Measurements from ENCODE around the gene SCN11A.
A peak's percentile ranks its signal among the peaks of the same experiment; 100 is the strongest.
"Not testable (repeated sequence)": the region's sequence is repeated elsewhere in the genome, so short reads cannot be mapped to it uniquely, and the experiment has no call there.

SCN11A gene

GRCh38 chr3:39065197-39065596, 13.5 kb upstream of the SCN11A start:
- DNase-seq (ENCODE audit: low spot score), result peak; percentile 59

GRCh38 chr3:39064646-39065045, 12.9 kb upstream of the SCN11A start:
- DNase-seq (ENCODE audit: low spot score), result peak; percentile 78

- no peak for DNase-seq (ENCODE audit: low spot score)
Measured at GRCh38 chr3:39063143-39063542, 11.4 kb upstream of the SCN11A start.

GRCh38 chr3:39062180-39062579, 10.4 kb upstream of the SCN11A start:
- DNase-seq (ENCODE audit: low spot score), result no peak

GRCh38 chr3:39061228-39061627, 9.5 kb upstream of the SCN11A start:
- not testable (repeated sequence) for DNase-seq (ENCODE audit: low spot score)

GRCh38 chr3:39056151-39056550, 4.4 kb upstream of the SCN11A start:
- DNase-seq (ENCODE audit: low spot score), result no peak

GRCh38 chr3:39053696-39054095, 2.0 kb upstream of the SCN11A start:
- DNase-seq (ENCODE audit: low spot score), result no peak

- DNase-seq (ENCODE audit: low spot score), result no peak
Measured at GRCh38 chr3:39052583-39052982, 839 bp upstream of the SCN11A start.

- DNase-seq (ENCODE audit: low spot score), result no peak
Measured at GRCh38 chr3:39050029-39050428, 1.7 kb downstream of the SCN11A start.

- peak; percentile 64 for DNase-seq (ENCODE audit: low spot score)
Measured at GRCh38 chr3:39038165-39038564, 13.6 kb downstream of the SCN11A start.

- no peak for DNase-seq (ENCODE audit: low spot score)
Measured at GRCh38 chr3:39029556-39029955, 22.2 kb downstream of the SCN11A start.

- DNase-seq (ENCODE audit: low spot score), result no peak
Measured at GRCh38 chr3:39028546-39028945, 23.2 kb downstream of the SCN11A start.

- DNase-seq (ENCODE audit: low spot score), result no peak
Measured at GRCh38 chr3:39025222-39025970, 26.3 kb downstream of the SCN11A start.

GRCh38 chr3:39024497-39024896, 27.2 kb downstream of the SCN11A start:
- no peak for DNase-seq (ENCODE audit: low spot score)

- DNase-seq (ENCODE audit: low spot score), result no peak
Measured at GRCh38 chr3:39022286-39022630, 29.5 kb downstream of the SCN11A start.

- no peak for DNase-seq (ENCODE audit: low spot score)
Measured at GRCh38 chr3:39021465-39022285, 30.1 kb downstream of the SCN11A start.

GRCh38 chr3:39021029-39021428, 30.7 kb downstream of the SCN11A start:
- peak; percentile 20 for DNase-seq (ENCODE audit: low spot score)

GRCh38 chr3:39019299-39019698, 32.4 kb downstream of the SCN11A start:
- DNase-seq (ENCODE audit: low spot score), result no peak

GRCh38 chr3:39015418-39015817, 36.3 kb downstream of the SCN11A start:
- DNase-seq (ENCODE audit: low spot score), result no peak

- DNase-seq (ENCODE audit: low spot score), result peak; percentile 1
Measured at GRCh38 chr3:39013921-39014509, 37.7 kb downstream of the SCN11A start.

- peak; percentile 6 for DNase-seq (ENCODE audit: low spot score)
Measured at GRCh38 chr3:39013289-39013688, 38.5 kb downstream of the SCN11A start.

GRCh38 chr3:39011191-39011736, 40.5 kb downstream of the SCN11A start:
- DNase-seq (ENCODE audit: low spot score), result no peak

GRCh38 chr3:39005295-39005694, 46.4 kb downstream of the SCN11A start:
- peak; percentile 18 for DNase-seq (ENCODE audit: low spot score)

All from kidney tubule cell (primary cell).